CD14-positive monocyte (primary cell): Measurements from ENCODE around the gene CORT. TPM values are rescaled to one million over a fixed set of nuclear protein-coding genes. Genes with fewer than 3 reads are reported as not detected.
A peak's percentile ranks its signal among the peaks of the same experiment; 100 is the strongest.

Experiments
- DNase-seq, 3 donors: peaks; one replicate each; pipeline ENCODE4 v3.0.0-alpha.2; 2011 to 2022
- H2AFZ ChIP-seq: 2 replicates; pipeline ENCODE4 v1.6.0; 2012; ENCODE audit warnings: mild to moderate bottlenecking, low read depth, low read length, inconsistent platforms; ENCODE audit not compliant: insufficient read depth, poor library complexity, severe bottlenecking
- H3K27ac ChIP-seq, 2 donors: 1 replicate in 1 of 2; 2 replicates in 1 of 2; pipeline ENCODE4 v1.5.1; 2012 to 2013; ENCODE audit warnings: low read length in 2 of 2, control low read depth in 1 of 2, inconsistent platforms in 1 of 2, low read depth in 1 of 2, mild to moderate bottlenecking in 1 of 2
- H3K27me3 ChIP-seq, 2 donors: one replicate each; pipeline versions ENCODE4 v1.6.0 to v1.6.1; 2011 to 2013; ENCODE audit warnings: low read length in 2 of 2; ENCODE audit not compliant: control insufficient read depth in 2 of 2, insufficient read depth in 2 of 2
- H3K36me3 ChIP-seq, 2 donors: replicated peaks in 1 of 2; 1 replicate in 1 of 2; 2 replicates in 1 of 2; pipeline versions ENCODE4 v1.5.1 to v1.6.1; 2012 to 2013; ENCODE audit warnings: low read length in 2 of 2, control low read depth in 1 of 2, inconsistent platforms in 1 of 2, mild to moderate bottlenecking in 1 of 2; ENCODE audit not compliant: insufficient read depth in 2 of 2, control insufficient read depth in 1 of 2
- H3K4me1 ChIP-seq, 2 donors: 1 replicate in 1 of 2; 2 replicates in 1 of 2; pipeline versions ENCODE4 v1.5.1 to v1.6.1; 2012 to 2013; ENCODE audit warnings: low read length in 2 of 2, control low read depth in 1 of 2, inconsistent platforms in 1 of 2, mild to moderate bottlenecking in 1 of 2, moderate library complexity in 1 of 2; ENCODE audit not compliant: insufficient read depth in 2 of 2, control insufficient read depth in 1 of 2
- H3K4me2 ChIP-seq: replicated peaks from 2 replicates; pipeline ENCODE3; 2012; ENCODE audit warnings: low read length, moderate library complexity, mild to moderate bottlenecking; ENCODE audit not compliant: poor library complexity, severe bottlenecking; ENCODE audit errors: extremely low read depth
- H3K4me3 ChIP-seq, 3 experiments: fragments of 200-600 bp in 1 of 3; sonication (generic) in 1 of 3; replicated peaks in 1 of 3; 1 replicate in 2 of 3; 2 replicates in 1 of 3; pipeline ENCODE4 v1.5.1; 2011 to 2013; ENCODE audit warnings: low read length in 3 of 3, mild to moderate bottlenecking in 3 of 3, control low read depth in 2 of 3, low read depth in 2 of 3, inconsistent platforms in 1 of 3, moderate library complexity in 1 of 3
- H3K79me2 ChIP-seq: 2 replicates; pipeline ENCODE4 v1.6.0; 2012; ENCODE audit warnings: mild to moderate bottlenecking, control low read depth, inconsistent platforms, low read length, moderate library complexity; ENCODE audit not compliant: insufficient read depth
- H3K9ac ChIP-seq: 2 replicates; pipeline ENCODE4 v1.6.0; 2017; ENCODE audit warnings: low read length, mild to moderate bottlenecking; ENCODE audit not compliant: insufficient read depth, poor library complexity, severe bottlenecking
- H3K9me3 ChIP-seq, 2 donors: replicated peaks in 1 of 2; 1 replicate in 1 of 2; 2 replicates in 1 of 2; pipeline versions ENCODE4 v1.5.1 to v1.6.1; 2012 to 2013; ENCODE audit warnings: low read length in 2 of 2, control low read depth in 1 of 2; ENCODE audit not compliant: control insufficient read depth in 1 of 2, insufficient read depth in 1 of 2
- H4K20me1 ChIP-seq: 2 replicates; pipeline ENCODE4 v1.6.0; 2012; ENCODE audit warnings: mild to moderate bottlenecking, low read length, control low read depth, moderate library complexity; ENCODE audit not compliant: insufficient read depth
- H3K27ac Mint-ChIP-seq, 7 donors: one replicate each; pipeline ENCODE4 v1.8.0; 2020; ENCODE audit warnings: mild to moderate bottlenecking in 7 of 7, mixed read lengths in 7 of 7, moderate library complexity in 6 of 7, inconsistent platforms in 2 of 7
- H3K27me3 Mint-ChIP-seq, 3 donors: one replicate each; pipeline ENCODE4 v1.8.0; 2021 to 2022; ENCODE audit warnings: low read depth in 3 of 3, mild to moderate bottlenecking in 3 of 3, mixed read lengths in 3 of 3, moderate library complexity in 3 of 3, inconsistent platforms in 1 of 3
- H3K36me3 Mint-ChIP-seq, 2 donors: one replicate each; pipeline ENCODE4 v1.8.0; 2020; ENCODE audit warnings: mixed read lengths in 2 of 2, inconsistent platforms in 1 of 2, mild to moderate bottlenecking in 1 of 2
- H3K4me1 Mint-ChIP-seq: one replicate; pipeline ENCODE4 v1.8.0; 2020; ENCODE audit warnings: mild to moderate bottlenecking, mixed read lengths
- H3K4me3 Mint-ChIP-seq, 2 donors: one replicate each; pipeline ENCODE4 v1.8.0; 2020; ENCODE audit warnings: mild to moderate bottlenecking in 2 of 2, mixed read lengths in 2 of 2, moderate library complexity in 1 of 2
- H3K9me3 Mint-ChIP-seq, 7 donors: one replicate each; pipeline ENCODE4 v1.8.0; 2020 to 2022; ENCODE audit warnings: mixed read lengths in 7 of 7, mild to moderate bottlenecking in 6 of 7, moderate library complexity in 6 of 7, inconsistent platforms in 2 of 7
- CTCF ChIP-seq: fragments of 200-600 bp; IDR thresholded peaks from one replicate; pipeline ENCODE4 v1.8.0; 2022; ENCODE audit warnings: antibody characterized with exemption, mild to moderate bottlenecking
- WGBS: methylation state at CpG from one replicate; pipeline ENCODE4 v1.1.5; 2013; ENCODE audit warnings: missing lambda C conversion rate; ENCODE audit not compliant: insufficient coverage; 5-methylcytosine and 5-hydroxymethylcytosine counted together
- intact Hi-C, 2 donors: fragments of 100-400 bp; cut with micrococcal nuclease; formaldehyde crosslinking; loops; one replicate each; pipeline versions ENCODE4 v1.15.0 to v1.15.1; 2023
- polyA plus RNA-seq, 3 donors: library from polyadenylated mRNA; depleted of rRNA in 1 of 3; unstranded in 2 of 3; stranded (reverse) in 1 of 3; fragments of 300-500 nt in 2 of 3; fragments of >200 nt in 1 of 3; fragmentation: Illumina TruSeq in 2 of 3; gene quantifications; 1 replicate in 2 of 3; 2 replicates in 1 of 3; pipeline ENCODE4 v1.2.3, GENCODE V29; 2012 to 2021

Gene CORT
- polyA plus RNA-seq, 3 donors, result not detected

GRCh38 chr1:10489291-10490055 lies 39.6 kb downstream of the CORT start:
- 84% methylated on average over 2 of the region's 4 CpGs for WGBS
- no peak for TF ChIP-seq CTCF
- Histone ChIP-seq H3K9ac (no peak overlapping the region), H3K4me1 (peaks cover 6 to 11% of the 10 kb centered on the region in 2 donors), H3K79me2 (peaks cover 80% of the 10 kb centered on the region), H3K9me3 (peaks cover 0 to 13% of the 10 kb centered on the region in 2 donors), H3K27ac (no peak overlapping the region), H4K20me1 (peaks cover 23% of the 10 kb centered on the region), H3K36me3 (peaks cover 11 to 18% of the 10 kb centered on the region in 2 donors), H3K4me3 (no peak overlapping the region), H2AFZ (no peak overlapping the region), H3K4me2 (no peak overlapping the region), H3K27me3 (no peaks in the 10 kb centered on the region)
- DNase-seq, result no peak
- Mint-ChIP-seq H3K4me3 (no peak overlapping the region), H3K4me1 (peaks cover 10% of the 10 kb centered on the region), H3K9me3 (peaks cover 4 to 11% (median 9%) of the 10 kb centered on the region in 7 donors), H3K36me3 (peaks cover 16 to 26% of the 10 kb centered on the region in 2 donors), H3K27me3 (no peaks in the 10 kb centered on the region), H3K27ac (peak overlapping the region in 2 of 7 donors; percentile 14 to 69)
- intact Hi-C loops, result loop anchor here in 1 of 2 donors (5.0 kb wide), 2 partner anchors 57 to 112 kb away; partner anchors contain the start of gene CENPS

GRCh38 chr1:10490286-10490970 lies 40.6 kb downstream of the CORT start:
- no peak for TF ChIP-seq CTCF
- peaks cover 81% of the 10 kb centered on the region for H3K79me2 ChIP-seq
- no peak overlapping the region for H3K4me3 ChIP-seq
- peaks cover 16 to 26% of the 10 kb centered on the region in 2 donors for H3K36me3 Mint-ChIP-seq
- H3K4me3 Mint-ChIP-seq, result no peak overlapping the region
- H3K9ac ChIP-seq, result no peak overlapping the region
- H4K20me1 ChIP-seq, result peaks cover 23% of the 10 kb centered on the region
- peaks cover 8 to 13% of the 10 kb centered on the region in 2 donors for H3K4me1 ChIP-seq
- H3K4me1 Mint-ChIP-seq, result peaks cover 12% of the 10 kb centered on the region
- intact Hi-C loops, result loop anchor here in 1 of 2 donors (5.0 kb wide), 2 partner anchors 58 to 113 kb away; partner anchors contain the start of gene CENPS
- DNase-seq, result no peak
- H3K27me3 Mint-ChIP-seq, result no peaks in the 10 kb centered on the region
- H2AFZ ChIP-seq, result no peak overlapping the region
- H3K36me3 ChIP-seq, result peaks cover 11 to 18% of the 10 kb centered on the region in 2 donors
- 88% methylated on average over 6 of the region's 12 CpGs for WGBS
- H3K4me2 ChIP-seq, result no peak overlapping the region
- H3K9me3 Mint-ChIP-seq, result peaks cover 4 to 9% (median 9%) of the 10 kb centered on the region in 7 donors
- no peaks in the 10 kb centered on the region for H3K27me3 ChIP-seq
- H3K27ac ChIP-seq, result no peak overlapping the region
- peak overlapping the region in 1 of 7 donors; percentile 24 for H3K27ac Mint-ChIP-seq
- H3K9me3 ChIP-seq, result peaks cover 0 to 11% of the 10 kb centered on the region in 2 donors
